NCI-H82 treated with DMSO at 0.1 percent for 48 hours (cell line): ENCODE data around the gene PLA2G2E.
"Not testable (repeated sequence)": the region's sequence is repeated elsewhere in the genome, so short reads cannot be mapped to it uniquely, and the experiment has no call there.

Experiments used
- DNase-seq: peaks from one replicate; lab custom pipeline; 2025; ENCODE audit not compliant: unreplicated experiment; lab: John Stamatoyannopoulos, UW

PLA2G2E gene

DNA sequence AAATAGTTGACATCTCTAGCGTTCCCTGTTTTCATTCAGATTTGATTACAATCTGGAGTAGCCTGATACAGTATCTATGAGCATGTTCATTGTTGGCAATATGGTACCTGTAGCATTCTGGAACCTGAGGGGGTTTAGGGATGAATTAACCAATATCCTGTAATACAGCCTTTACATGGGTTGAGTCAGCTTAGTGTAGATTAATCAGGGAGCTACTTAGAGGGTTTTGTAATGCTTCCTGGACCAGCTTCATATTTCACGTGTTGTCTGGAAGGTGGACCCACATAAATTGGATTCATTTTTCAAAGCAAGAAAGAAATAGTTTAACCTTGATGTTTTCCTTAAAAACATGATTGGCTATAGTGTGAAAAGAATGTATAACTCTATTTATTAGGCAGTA lies 37.6 kb downstream of the PLA2G2E start:
- no peak for DNase-seq

DNA sequence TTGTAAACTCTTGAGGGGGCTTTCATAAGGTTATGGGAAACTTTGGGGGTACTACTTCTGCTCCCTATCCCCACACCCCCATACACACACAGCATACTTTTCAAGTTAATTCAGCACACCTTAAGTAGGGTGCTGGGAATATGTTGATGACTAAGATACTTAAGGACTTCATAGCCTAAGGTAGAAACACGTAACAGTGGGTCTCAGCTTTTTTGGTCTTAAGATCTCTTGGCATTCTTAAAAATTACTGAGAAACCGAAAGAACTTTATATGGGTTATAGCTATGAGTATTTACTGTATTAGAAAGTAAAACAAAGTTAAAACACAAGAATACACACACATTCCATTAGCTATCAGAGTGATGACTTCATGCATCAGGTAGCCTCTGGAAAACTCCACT lies 39.1 kb downstream of the PLA2G2E start:
- DNase-seq, result no peak

DNA sequence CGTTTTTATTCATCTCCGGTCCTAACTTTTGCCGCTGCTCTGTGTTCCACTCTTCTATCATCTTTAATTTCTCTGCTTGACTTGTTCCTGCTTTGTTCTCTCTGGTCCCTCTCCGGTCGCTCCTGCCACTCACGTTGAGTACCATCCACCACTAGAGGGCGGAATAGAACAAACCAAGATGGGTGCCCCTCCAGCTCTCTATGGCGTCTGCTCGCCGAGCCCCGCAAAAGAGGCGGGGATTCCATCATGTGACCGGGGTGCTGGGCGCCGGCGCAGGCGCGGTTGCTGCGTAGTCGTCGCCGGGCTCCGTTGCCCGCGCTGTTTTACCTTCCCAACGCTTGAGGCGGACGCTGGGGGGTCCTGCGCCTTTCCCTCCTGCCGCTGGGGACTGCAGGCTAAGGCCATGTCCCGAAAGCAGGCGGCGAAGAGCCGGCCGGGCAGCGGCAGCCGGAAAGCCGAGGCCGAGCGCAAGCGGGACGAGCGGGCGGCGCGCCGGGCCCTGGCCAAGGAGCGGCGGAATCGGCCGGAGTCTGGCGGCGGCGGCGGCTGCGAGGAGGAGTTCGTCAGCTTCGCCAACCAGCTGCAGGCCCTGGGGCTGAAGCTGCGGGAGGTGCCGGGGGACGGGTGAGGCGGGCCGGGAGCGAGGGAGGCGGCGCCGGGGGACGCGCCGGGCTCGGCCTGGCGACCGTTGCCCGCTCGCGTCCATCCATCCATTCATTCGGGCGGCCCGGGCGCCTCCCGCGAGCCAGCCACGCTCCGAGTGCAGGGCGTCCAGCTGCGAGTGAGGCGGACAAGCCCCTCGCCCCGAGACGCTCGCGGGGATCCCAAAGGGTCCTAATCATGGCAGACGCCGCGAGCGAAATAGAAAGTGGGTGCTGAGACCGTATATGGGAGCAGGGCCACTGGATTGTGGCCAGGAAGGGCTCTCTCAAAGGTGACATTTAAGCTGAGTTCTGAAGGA lies 41.0 kb downstream of the PLA2G2E start, which contains the start of gene OTUD3:
Gene OTUD3 (plus strand): TSS at position 285 of the 961 bp plus-strand sequence. CDS start 119 bp downstream, at position 404.
- DNase-seq, result peak; percentile 96

DNA sequence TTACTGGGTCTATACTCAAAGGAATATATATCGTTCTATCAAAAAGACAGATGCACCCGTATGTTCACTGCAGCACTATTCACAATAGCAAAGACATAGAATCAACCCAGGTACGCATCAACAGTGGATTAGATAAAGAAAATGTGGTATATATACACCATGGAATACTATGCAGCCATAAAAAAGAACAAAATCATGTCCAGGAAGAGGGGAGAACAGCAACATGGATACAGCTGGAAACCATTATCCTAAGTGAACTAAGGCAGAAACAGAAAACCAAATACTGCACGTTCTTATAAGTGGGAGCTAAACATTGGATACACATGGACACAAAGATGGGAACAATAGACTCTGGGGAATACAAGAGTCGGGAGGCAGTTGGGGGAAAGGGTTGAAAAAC lies 42.6 kb downstream of the PLA2G2E start:
- DNase-seq, result not testable (repeated sequence)

DNA sequence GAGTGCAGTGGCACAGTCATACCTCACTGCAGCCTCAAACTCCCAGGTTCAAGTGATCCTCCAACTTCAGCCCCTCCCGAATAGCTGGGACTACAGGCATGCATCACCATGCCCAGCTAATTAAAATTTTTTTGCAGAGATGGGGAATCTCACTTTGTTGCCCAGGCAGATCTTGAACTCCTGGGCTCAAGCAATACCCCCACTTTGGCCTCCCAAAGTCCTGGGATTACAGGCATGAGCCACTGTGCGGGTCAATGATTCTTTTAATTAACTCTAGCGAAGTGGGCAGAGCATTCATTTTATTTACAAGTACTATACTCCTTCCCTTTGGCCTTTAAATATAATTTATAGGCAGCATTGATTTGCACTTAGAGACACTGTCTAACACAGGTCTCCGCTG lies 43.8 kb downstream of the PLA2G2E start:
- no peak for DNase-seq

DNA sequence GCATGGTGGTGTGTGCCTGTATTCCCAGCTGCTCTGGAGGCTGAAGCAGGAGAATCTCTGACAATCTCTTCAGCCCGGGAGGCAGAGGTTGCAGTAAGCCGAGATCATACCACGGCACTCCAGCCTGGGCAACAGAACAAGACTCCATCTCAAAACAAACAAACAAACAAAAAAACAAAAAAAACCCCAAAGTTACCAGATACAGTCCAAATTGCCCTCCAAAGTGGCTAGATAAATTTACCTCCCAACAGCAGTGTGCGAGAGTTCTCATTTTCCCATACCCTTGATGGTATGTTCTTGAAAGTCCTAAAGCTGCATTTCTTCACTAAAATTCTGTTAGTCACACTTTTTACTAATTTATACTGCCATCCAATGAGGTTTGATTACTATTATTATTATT lies 44.2 kb downstream of the PLA2G2E start:
- DNase-seq, result no peak

DNA sequence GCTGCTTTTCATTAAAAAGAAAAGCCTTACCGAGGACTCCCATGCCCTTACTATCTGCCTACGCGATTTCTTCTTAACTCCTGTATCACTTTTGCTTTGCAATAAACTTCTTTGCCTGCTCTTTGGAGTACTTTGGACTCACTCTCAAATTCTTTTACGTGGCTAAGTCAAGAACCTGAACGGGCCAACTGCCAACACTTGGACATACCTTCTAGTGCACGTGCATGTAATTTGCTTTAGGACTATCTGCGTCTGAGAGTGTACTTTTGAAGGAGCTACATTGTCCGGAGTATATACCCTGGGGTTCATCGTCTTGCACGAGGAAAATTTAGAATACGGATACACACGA lies 44.8 kb downstream of the PLA2G2E start:
- no peak for DNase-seq

DNA sequence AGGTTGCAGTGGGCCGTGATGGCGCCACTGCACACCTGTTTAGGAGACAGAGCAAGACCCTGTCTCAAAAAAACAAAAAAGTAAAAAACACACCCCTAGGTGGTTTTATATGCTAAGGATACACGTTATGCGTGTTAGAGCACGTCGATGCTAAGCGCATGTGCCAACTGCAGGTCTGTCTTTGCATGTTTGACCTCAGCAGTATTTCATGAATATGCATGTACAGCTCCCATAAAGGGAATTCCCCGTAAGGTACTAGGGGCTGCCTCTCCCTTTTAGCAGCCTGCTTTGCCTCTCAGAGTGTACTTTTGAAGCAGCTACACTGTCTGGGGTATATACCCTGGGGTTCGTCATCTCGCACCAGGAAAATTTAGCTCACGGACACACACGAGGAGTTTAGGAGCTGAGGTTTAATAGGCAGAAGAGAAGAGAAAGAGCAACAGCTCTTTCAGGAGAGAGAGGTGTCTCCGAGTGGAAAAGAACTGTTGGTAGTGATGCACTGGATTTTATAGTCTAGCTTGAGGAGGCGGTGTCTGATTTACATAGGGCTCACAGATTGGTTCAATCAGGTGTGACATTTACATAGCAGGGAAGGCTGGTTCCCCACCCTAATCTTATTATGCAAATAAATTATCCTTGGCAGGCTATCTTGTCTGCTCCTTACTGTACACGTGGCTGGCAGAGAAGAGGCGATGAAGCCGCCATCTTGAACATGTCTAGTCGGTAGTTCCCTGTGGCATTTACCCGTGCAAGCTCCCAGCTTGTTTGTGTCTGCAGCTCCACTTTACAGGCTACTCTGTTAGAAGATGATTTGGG lies 45.4 kb downstream of the PLA2G2E start:
- peak; percentile 72 for DNase-seq

DNA sequence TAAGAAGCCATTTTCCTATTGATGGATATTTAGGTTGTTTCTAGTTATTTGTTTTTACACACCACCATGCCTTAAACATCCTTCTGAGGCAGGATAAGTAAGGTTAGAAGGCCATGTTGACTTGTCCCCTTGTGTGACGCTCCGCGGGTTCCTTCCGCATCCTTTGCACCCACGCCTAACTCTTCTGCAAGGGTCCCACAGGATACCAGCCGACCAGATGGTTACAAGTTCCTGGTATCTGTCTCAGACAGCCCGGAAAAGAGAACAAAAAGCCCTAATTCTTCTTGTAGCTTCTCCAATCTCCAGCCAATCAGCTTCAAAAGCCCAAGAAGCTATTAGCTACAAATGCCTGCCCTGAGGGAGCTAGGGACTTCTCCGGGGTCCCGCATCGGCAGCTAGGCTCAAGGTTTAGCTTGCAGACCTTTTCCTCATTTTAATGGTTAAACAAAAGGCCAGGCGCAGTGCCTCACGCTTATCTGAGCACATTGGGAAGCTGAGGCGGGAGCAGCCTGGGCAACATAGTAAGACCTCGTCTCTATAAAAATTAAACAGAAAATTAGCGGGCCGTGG lies 46.2 kb downstream of the PLA2G2E start:
- no peak for DNase-seq

DNA sequence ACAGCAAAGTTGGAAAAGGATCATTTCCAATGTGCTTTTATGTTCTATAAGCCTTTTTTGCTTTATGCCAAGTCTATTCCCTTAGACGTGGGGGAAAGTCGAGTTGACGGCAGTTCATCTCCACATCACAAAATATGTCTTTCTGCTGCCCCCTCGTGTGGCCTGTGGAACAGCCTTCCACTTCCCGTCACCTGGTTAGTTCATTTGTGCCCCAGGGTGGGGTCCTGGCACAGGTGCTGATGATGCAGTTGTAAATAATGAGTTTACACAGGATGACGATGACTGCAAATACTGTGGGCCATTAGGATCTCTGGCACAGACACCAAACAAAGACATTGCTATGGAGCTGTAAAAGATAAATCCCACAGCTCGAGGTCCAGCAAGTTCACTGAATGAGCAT lies 51.2 kb downstream of the PLA2G2E start:
- no peak for DNase-seq
